ENCODE data around the gene TBX20. TPM values are rescaled to one million over a fixed set of nuclear protein-coding genes. Genes with fewer than 3 reads are reported as not detected.
"Not testable (repeated sequence)": the region's sequence is repeated elsewhere in the genome, so short reads cannot be mapped to it uniquely, and the experiment has no call there.

Gene TBX20
- total RNA-seq, 1 donor from 2014 or later = 14.2 TPM

GRCh38 chr7:35255443-35256255 is 1.7 kb upstream of the TBX20 start:
- DNase-seq (ENCODE audit: low spot score) = peak; percentile 27

DNA sequence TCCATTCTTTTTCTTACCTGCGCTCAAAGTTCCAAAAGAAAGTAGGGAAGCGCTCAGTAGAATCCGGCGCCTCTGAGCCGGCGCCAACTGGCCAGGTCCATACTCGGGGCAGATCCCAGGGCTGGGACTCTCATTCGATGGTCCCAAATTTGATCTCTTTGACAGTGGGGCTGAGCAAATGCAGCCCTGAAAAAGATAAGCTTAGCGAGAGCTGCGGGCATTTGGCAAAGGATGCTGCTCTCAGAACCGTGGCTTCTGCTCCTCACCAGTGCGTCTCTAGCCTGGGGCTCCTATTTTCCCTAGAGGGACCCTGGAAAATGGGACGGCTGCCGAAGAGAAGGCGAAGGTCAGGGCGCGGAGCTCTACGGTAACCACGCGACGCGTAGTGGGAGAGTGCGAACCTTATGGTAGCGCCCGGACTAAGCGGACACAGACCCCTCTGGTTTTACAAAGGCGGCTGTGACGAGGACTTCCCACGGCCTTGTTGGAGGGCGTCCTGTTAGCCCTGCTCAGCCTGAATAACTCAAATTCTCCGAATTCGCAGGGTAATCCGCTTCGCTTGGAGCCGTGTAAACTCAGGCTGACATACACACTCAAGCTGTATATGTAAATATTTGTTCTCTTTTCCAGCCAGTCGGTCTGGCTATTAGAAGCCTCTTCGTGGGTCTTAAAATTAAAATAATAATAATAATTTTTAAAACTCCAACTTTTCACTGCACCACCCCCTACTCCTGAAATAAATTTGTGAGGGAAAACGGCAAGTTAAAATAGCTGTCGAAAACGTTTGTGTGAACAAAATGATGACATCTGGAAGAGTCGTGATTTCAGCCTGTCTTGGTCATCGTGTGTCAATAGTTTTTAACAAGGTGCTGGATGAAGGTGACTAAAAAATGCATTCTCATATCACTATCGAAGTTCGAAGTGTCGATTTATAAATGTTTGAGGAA is 869 bp upstream of the TBX20 start:
- peak; percentile 55 for DNase-seq (ENCODE audit: low spot score)

- DNase-seq (ENCODE audit: low spot score) = peak; percentile 10
Observed at GRCh38 chr7:35253460-35253709, 515 bp downstream of the TBX20 start.

- DNase-seq (ENCODE audit: low spot score) = peak; percentile 35
Observed at GRCh38 chr7:35252612-35253459, 1.1 kb downstream of the TBX20 start.

GRCh38 chr7:35251606-35252310 is 2.1 kb downstream of the TBX20 start:
- DNase-seq (ENCODE audit: low spot score) = peak; percentile 48

- DNase-seq (ENCODE audit: low spot score) = no peak
Observed at GRCh38 chr7:35250941-35251340, 3.0 kb downstream of the TBX20 start.

- DNase-seq (ENCODE audit: low spot score) = no peak
Observed at GRCh38 chr7:35250452-35250851, 3.4 kb downstream of the TBX20 start.

GRCh38 chr7:35249537-35249907 is 4.4 kb downstream of the TBX20 start:
- peak; percentile 71 for DNase-seq (ENCODE audit: low spot score)

GRCh38 chr7:35248576-35249536 is 5.0 kb downstream of the TBX20 start:
- no peak for DNase-seq (ENCODE audit: low spot score)

DNA sequence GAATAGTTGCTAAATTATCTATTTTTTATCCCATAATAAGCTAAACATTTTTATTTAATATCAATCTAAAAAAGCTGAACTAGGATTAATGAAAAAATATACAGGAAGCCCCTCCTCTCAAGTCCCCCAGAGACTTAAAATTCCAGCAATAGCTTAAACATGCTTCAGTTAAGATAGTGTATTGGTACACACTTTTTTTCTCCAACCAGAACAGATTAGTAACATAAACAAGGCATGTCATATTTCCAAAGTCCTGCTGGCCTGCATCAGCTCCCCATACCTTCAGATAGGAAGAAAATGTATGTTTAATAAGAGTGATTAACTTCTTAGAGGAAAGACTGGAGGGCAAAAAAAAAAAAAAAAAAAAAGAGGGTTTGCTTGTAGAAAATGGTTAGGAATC is 7.1 kb downstream of the TBX20 start:
- DNase-seq (ENCODE audit: low spot score) = no peak

DNA sequence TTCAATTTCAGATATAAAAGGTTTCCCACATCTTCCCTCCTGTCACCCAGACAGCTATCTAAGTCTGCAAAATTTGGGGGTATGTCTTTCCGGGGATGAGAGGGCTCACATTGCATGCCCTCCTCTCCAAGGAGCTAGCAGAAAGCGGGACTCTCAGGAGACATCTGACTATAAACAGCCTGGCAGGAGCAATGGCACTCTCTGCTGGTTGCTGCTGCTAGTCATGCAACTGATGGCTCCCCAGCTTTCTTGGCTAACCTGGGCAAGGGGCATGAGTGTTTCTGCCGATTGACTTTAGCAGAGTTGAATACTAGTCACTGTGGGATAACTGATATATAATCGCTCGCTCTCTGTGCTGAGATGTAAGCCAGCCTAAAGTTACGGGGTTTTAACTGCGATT is 12.0 kb downstream of the TBX20 start:
- DNase-seq (ENCODE audit: low spot score) = no peak

- DNase-seq (ENCODE audit: low spot score) = no peak
Observed at GRCh38 chr7:35241436-35241835, 12.5 kb downstream of the TBX20 start.

DNA sequence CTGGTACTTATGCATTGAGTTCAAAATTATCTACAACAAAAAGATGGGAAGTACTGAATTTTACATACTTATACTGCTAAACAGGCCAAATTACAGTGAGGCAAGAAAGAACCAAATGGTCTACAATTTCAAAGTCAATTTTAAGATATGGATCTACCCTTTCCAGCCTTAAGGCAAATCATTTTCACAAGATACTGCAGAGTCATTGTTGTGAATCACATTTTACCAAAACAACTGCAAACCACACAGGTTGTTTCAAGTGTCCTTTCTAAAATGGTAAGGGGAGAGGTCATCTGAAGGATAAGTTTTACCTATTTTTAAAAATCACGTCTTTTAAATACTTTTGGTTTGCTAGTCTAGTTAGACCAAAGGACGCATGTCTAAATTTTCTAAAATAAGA is 12.9 kb downstream of the TBX20 start:
- DNase-seq (ENCODE audit: low spot score) = not testable (repeated sequence)

- DNase-seq (ENCODE audit: low spot score) = not testable (repeated sequence)
Observed at GRCh38 chr7:35238456-35238855, 15.4 kb downstream of the TBX20 start.

DNA sequence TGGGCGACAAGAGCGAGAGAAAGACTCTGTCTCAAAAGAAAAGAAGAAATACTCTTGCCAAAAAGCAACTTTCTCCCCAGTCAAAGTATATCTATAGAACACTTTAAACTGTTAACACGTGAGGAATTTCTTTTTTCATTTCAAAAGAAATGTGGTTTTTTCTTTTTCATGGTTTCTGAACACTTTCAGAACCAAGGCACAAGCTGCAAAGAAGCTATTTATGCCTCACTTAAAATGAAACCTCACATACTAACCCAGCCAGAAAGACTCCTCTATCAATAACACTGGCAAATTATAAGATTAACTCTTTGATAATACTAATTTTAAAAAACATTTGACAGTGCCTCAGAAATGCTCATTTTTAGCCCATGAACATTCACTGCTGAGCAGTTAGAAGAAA is 20.9 kb downstream of the TBX20 start:
- DNase-seq (ENCODE audit: low spot score) = no peak

GRCh38 chr7:35231221-35231620 is 22.7 kb downstream of the TBX20 start:
- DNase-seq (ENCODE audit: low spot score) = not testable (repeated sequence)

DNA sequence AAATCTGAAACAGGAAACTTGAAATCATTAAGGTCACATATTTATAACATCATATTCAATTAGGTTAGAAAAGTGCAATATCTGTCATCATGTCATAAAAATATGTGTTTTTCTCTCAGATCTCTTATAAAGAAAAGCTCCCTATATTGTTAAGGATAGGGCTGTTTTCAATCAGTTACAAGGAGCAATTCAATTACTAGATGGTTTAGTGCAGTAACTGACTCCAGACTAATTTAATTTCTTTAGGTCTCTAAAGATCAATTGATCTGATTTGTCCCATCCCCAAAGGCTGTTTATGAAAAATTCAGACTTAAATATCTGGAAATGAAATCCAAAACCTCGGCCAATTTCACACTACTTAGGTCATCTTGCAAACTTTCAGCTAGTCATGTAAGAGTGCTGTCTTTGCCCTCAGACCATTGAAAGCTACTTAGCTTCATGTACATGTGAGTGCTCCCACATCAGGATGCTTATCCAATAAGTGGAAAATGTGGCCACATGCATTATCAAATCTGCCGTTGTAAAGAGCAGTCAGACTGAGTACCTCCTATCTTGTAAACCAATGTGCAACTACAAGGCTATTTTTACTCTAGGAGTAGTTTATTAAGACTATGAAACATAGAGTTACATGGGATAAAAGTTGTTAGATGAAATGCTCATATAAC is 24.7 kb downstream of the TBX20 start:
- not testable (repeated sequence) for DNase-seq (ENCODE audit: low spot score)

GRCh38 chr7:35228496-35229051 is 25.3 kb downstream of the TBX20 start:
- DNase-seq (ENCODE audit: low spot score) = not testable (repeated sequence)

DNA sequence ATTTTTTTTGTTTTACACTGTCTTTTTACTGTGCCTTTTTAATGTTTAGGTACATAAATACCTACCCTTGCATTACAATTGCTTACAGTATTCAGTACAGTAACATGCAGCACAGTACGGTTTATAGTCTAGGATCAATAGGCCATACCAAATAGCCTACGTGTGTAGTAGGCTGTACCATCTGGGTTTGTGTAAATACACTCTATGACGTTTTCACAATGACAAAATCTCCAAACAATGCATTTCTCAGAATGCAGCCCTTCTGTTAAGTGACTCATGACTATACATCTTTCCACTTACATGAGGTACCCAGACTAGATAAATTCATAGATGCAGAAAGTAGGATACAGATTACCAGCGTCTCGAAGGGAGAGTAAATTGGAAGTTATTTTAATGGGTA is 26.5 kb downstream of the TBX20 start:
- DNase-seq (ENCODE audit: low spot score) = not testable (repeated sequence)

Measured in umbilical cord (tissue), 2 donors.